ENCODE measurements around the gene PHF24.
A peak's percentile ranks its signal among the peaks of the same experiment; 100 is the strongest.

DNA sequence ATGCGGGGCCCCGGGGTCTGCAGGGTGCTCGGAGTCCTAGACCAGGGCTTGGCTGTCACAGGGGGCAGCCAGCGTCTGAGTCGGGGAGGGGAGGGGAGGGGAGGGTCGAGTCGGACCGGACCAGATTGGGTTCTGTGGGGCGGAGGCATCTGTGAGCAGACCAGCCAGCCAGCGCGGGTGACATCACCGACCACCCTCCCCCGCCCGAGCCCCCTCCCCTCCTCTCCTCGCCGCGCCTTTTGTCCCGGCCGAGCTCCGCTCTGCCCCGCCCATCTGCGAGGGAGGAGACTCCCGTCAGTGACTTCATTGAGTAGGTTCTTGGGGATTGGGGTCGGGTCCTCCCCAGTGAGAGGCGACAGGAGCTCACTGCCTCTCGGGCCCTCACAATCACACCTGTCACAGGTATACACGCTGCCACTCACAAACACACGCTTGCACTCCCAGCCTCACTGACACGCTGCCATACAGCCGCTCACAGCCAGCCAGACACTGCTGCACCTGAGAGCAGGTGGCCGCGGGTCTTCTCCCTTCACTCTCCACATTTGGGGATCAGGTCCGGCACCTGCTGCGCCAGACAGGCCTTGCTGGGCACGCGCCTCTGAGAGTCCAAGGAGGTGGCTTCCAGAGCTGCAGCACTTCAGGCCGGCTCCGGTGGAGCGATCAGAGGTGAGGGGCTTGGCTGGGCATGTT lies 32.0 kb downstream of the PHF24 start:
- TF ChIP-seq SMC3 (IDR thresholded peaks at IDR 0.05; ENCODE audit: low read depth, low read length) (no peak), POLR2A (IDR thresholded peaks at IDR 0.05; ENCODE audit: low read depth, low read length) (no peak), RAD21 (IDR thresholded peaks at IDR 0.05; ENCODE audit: low read length) (no peak), CTCF (conservative IDR thresholded peaks at IDR 0.05; ENCODE audit: low read depth, low read length) (no peak), CEBPB (IDR thresholded peaks at IDR 0.05; ENCODE audit: low read depth, low read length) (no peak), CHD1 (IDR thresholded peaks at IDR 0.05; ENCODE audit: low read depth, low read length) (no peak), FOS (IDR thresholded peaks at IDR 0.05; ENCODE audit: low read depth, low read length) (no peak), MAZ (IDR thresholded peaks at IDR 0.05; ENCODE audit: borderline replicate concordance, low read depth, low read length) (peak; percentile 76; the same call in 1 of the 2 replicates), MXI1 (IDR thresholded peaks at IDR 0.05; ENCODE audit: borderline replicate concordance, low read depth, low read length) (no peak), BHLHE40 (IDR thresholded peaks at IDR 0.05; ENCODE audit: low read depth, low read length) (no peak)
- TF ChIP-seq, protein P1, sequence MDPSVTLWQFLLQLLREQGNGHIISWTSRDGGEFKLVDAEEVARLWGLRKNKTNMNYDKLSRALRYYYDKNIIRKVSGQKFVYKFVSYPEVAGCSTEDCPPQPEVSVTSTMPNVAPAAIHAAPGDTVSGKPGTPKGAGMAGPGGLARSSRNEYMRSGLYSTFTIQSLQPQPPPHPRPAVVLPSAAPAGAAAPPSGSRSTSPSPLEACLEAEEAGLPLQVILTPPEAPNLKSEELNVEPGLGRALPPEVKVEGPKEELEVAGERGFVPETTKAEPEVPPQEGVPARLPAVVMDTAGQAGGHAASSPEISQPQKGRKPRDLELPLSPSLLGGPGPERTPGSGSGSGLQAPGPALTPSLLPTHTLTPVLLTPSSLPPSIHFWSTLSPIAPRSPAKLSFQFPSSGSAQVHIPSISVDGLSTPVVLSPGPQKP (IDR thresholded peaks at IDR 0.05; ENCODE audit: borderline replicate concordance, low read depth, low read length), result no peak
- TF ChIP-seq, protein P2, sequence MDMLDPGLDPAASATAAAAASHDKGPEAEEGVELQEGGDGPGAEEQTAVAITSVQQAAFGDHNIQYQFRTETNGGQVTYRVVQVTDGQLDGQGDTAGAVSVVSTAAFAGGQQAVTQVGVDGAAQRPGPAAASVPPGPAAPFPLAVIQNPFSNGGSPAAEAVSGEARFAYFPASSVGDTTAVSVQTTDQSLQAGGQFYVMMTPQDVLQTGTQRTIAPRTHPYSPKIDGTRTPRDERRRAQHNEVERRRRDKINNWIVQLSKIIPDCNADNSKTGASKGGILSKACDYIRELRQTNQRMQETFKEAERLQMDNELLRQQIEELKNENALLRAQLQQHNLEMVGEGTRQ (IDR thresholded peaks at IDR 0.05; ENCODE audit: low read depth, low read length), result no peak
